HepG2 (cell line): ENCODE results near the gene TMEM170B. TPM values are rescaled to one million over a fixed set of nuclear protein-coding genes. Genes with fewer than 3 reads are reported as not detected.

Experiments
- ATAC-seq: fragments of 200-7000 bp; cut with Tn5 transposase; 3 replicates; pipeline ENCODE4 v1.9.1; 2020; ENCODE audit warnings: mild to moderate bottlenecking, moderate library complexity
- BruUV-seq: library from RNA; stranded (reverse); fragments of 400-500 nt; replicated peaks from 2 replicates; lab custom pipeline; 2021; lab: Mats Ljungman, UMichigan
- CTCF ChIA-PET: fragments of 300-600 bp; formaldehyde crosslinking; extraction: SDS; loops from one replicate; lab custom pipeline; 2021; ENCODE audit warnings: low total read pairs, inconsistent platforms, low intra/inter-chr PET ratio; lab: Yijun Ruan, JAX
- POLR2A ChIA-PET: fragments of 350-600 bp; sonication (Branson Sonifier 250); formaldehyde crosslinking; loops from one replicate; lab custom pipeline; 2020; ENCODE audit warnings: antibody characterized with exemption, inconsistent platforms; lab: Yijun Ruan, JAX
- DNase-seq: peaks from one replicate; pipeline ENCODE4 v3.0.0-alpha.2; 2015; ENCODE audit warnings: low spot score
- FAIRE-seq: peaks from 3 replicates; lab custom pipeline; 2011; peaks lifted over from hg19 to GRCh38; lab: Jason Lieb, UNC
- H2AFZ ChIP-seq: one replicate; pipeline ENCODE4 v1.6.1; 2011; ENCODE audit warnings: low read length, inconsistent platforms
- H3K27ac ChIP-seq: fragments of 300-600 bp; 3 replicates; pipeline ENCODE4 v1.8.0; 2011; ENCODE audit warnings: mixed run types, mild to moderate bottlenecking, mixed read lengths, low read length, inconsistent platforms; ENCODE audit not compliant: insufficient read depth; ENCODE audit errors: extremely low read length
- H3K27me3 ChIP-seq, 2 experiments: fragments of 200-600 bp in 1 of 2; 2 replicates in 1 of 2; 3 replicates in 1 of 2; pipeline versions ENCODE4 v1.6.0 to v1.8.0; 2011; ENCODE audit warnings: low read length in 2 of 2, mild to moderate bottlenecking in 2 of 2, moderate library complexity in 2 of 2, inconsistent platforms in 1 of 2; ENCODE audit not compliant: insufficient read depth in 2 of 2, control insufficient read depth in 1 of 2
- H3K36me3 ChIP-seq, 2 experiments: fragments of 200-600 bp in 1 of 2; replicated peaks in 1 of 2; 2 replicates in 1 of 2; 3 replicates in 1 of 2; pipeline versions ENCODE4 v1.5.1 to v1.8.0; 2011; ENCODE audit warnings: low read length in 2 of 2, inconsistent platforms in 1 of 2; ENCODE audit not compliant: insufficient read depth in 2 of 2, control insufficient read depth in 1 of 2
- H3K4me1 ChIP-seq: 2 replicates; pipeline ENCODE4 v1.5.1; 2012; ENCODE audit warnings: low read length, inconsistent platforms; ENCODE audit not compliant: insufficient read depth
- H3K4me2 ChIP-seq: 2 replicates; pipeline ENCODE4 v1.6.0; 2011; ENCODE audit warnings: low read depth, low read length, inconsistent platforms
- H3K4me3 ChIP-seq, 3 experiments: fragments of 200-600 bp in 1 of 3; sonication (generic), shearing (Covaris generic) in 1 of 3; replicated peaks in 1 of 3; 2 replicates each; pipeline ENCODE4 v1.5.1; 2011 to 2016; ENCODE audit warnings: low read length in 3 of 3, inconsistent platforms in 2 of 3, low read depth in 2 of 3, mild to moderate bottlenecking in 2 of 3, control low read depth in 1 of 3, mixed read lengths in 1 of 3; ENCODE audit not compliant: insufficient read depth in 1 of 3
- H3K79me2 ChIP-seq: one replicate; pipeline ENCODE4 v1.6.1; 2011; ENCODE audit warnings: low read length, inconsistent platforms; ENCODE audit not compliant: insufficient read depth
- H3K9ac ChIP-seq: 2 replicates; pipeline ENCODE4 v1.6.0; 2011; ENCODE audit warnings: mild to moderate bottlenecking, low read depth, low read length, inconsistent platforms; ENCODE audit not compliant: insufficient read depth
- H3K9me3 ChIP-seq: 2 replicates; pipeline ENCODE4 v1.5.1; 2012; ENCODE audit warnings: mild to moderate bottlenecking, low read length
- H4K20me1 ChIP-seq: 2 replicates; pipeline ENCODE4 v1.6.0; 2011; ENCODE audit warnings: inconsistent platforms, mild to moderate bottlenecking, low read length, moderate library complexity; ENCODE audit not compliant: insufficient read depth
- ATF1 ChIP-seq: IDR thresholded peaks from 2 replicates; pipeline ENCODE4 v1.6.1; 2016; ENCODE audit warnings: mild to moderate bottlenecking, control low read depth
- EEA1 ChIP-seq: sonication (generic); formaldehyde crosslinking; IDR thresholded peaks from 2 replicates; pipeline ENCODE4 v1.5.1; 2020; ENCODE audit warnings: mild to moderate bottlenecking, missing genetic modification reagents, borderline replicate concordance
- SALL1 ChIP-seq: sonication (generic); formaldehyde crosslinking; IDR thresholded peaks from 2 replicates; pipeline ENCODE4 v1.8.0; 2022; ENCODE audit warnings: mild to moderate bottlenecking, missing genetic modification reagents
- ZNF224 ChIP-seq: sonication (generic); formaldehyde crosslinking; IDR thresholded peaks from 2 replicates; pipeline ENCODE4 v1.5.0; 2020; ENCODE audit warnings: mild to moderate bottlenecking, missing genetic modification reagents
- ZNF605 ChIP-seq: sonication (generic); formaldehyde crosslinking; IDR thresholded peaks from 2 replicates; pipeline ENCODE4 v1.8.0; 2022; ENCODE audit warnings: mild to moderate bottlenecking, missing genetic modification reagents
- ZNF614 ChIP-seq: IDR thresholded peaks from 2 replicates; pipeline ENCODE4 v1.6.1; 2018; ENCODE audit warnings: missing biosample characterization, missing genetic modification reagents, inconsistent platforms, borderline replicate concordance
- ZSCAN21 ChIP-seq: sonication (generic); formaldehyde crosslinking; IDR thresholded peaks from 2 replicates; pipeline ENCODE4 v1.8.0; 2022; ENCODE audit warnings: mild to moderate bottlenecking, missing genetic modification reagents, moderate library complexity, borderline replicate concordance
- WGBS: methylation state at CpG from one replicate; pipeline ENCODE4 v1.1.6; 2017; ENCODE audit warnings: low lambda C conversion rate; 5-methylcytosine and 5-hydroxymethylcytosine counted together
- in situ Hi-C: cut with HindIII; loops from 2 replicates; pipeline ENCODE4 v1.10.0; 2017; ENCODE audit warnings: low pct_unique_long_range_greater_than_20kb; ENCODE audit not compliant: extremely low pct_ligation_motif_present
- intact Hi-C: fragments of 100-400 bp; cut with micrococcal nuclease; formaldehyde crosslinking; loops from one replicate; pipeline ENCODE4 v1.10.0; 2022; ENCODE audit not compliant: unreplicated experiment
- polyA plus RNA-seq, 8 experiments: library from polyadenylated mRNA; depleted of rRNA in 3 of 8; stranded (reverse) in 7 of 8; unstranded in 1 of 8; fragments of >200 nt; fragmentation: Illumina TruSeq in 4 of 8; extraction: Trizol in 4 of 8; gene quantifications; 2 replicates each; pipeline versions ENCODE4 v1.2.1 to v1.2.3, GENCODE V29; 2011 to 2016; ENCODE audit warnings: low read depth in 4 of 8, missing spikeins in 1 of 8, mixed read lengths in 1 of 8; ENCODE audit not compliant: insufficient read depth in 1 of 8
- total RNA-seq, 5 experiments: library from RNA; depleted of rRNA; stranded (reverse); fragments of >200 nt; fragmentation: Illumina TruSeq; extraction: Trizol; gene quantifications; 2 replicates each; pipeline ENCODE4 v1.2.3, GENCODE V29; 2016; ENCODE audit warnings: low read depth in 1 of 5
- TF ChIP-seq, protein P1 (sequence below): sonication (generic); formaldehyde crosslinking; IDR thresholded peaks from 2 replicates; pipeline ENCODE4 v1.4.0; 2020; ENCODE audit warnings: missing genetic modification reagents, borderline replicate concordance
- TF ChIP-seq, protein P2 (sequence below): sonication (generic); formaldehyde crosslinking; IDR thresholded peaks from 2 replicates; pipeline ENCODE4 v1.8.1; 2023; ENCODE audit warnings: mild to moderate bottlenecking, missing genetic modification reagents, borderline replicate concordance
- TF ChIP-seq, protein P3 (sequence below), 2 experiments: fragments of 450-650 bp in 1 of 2; sonication (generic) in 1 of 2; formaldehyde crosslinking in 1 of 2; IDR thresholded peaks; 2 replicates each; pipeline versions ENCODE4 v1.6.1 to v1.8.0; 2016 to 2022; ENCODE audit warnings: antibody characterized with exemption in 1 of 2, mild to moderate bottlenecking in 1 of 2, missing genetic modification reagents in 1 of 2

TMEM170B gene
- total and polyA plus RNA-seq, 2 of the 13 experiments (the other 11 are each of a cell fraction or from before 2014, with no cell fraction given) = 3.3 to 9.4 TPM

DNA sequence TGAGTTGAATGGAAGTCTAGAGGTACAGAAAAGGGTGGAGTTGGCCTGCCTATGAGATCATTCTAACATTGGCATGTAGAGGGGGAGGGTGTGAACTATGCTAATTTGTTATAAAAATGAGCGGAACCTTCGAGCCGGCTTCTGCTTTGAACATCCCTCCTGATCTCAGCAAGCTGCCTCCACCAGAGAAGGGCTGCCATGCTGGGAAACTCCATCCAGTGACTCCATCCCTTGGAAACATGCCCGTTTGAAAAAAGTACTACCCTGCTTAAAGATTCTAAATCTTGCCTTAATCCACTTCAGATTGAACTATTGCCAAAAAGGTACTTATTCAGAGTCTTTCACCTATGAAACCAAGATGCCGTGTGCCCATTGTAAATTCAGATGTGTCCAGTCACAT is 43.6 kb upstream of the TMEM170B start (continued):
- TF ChIP-seq, protein P1, sequence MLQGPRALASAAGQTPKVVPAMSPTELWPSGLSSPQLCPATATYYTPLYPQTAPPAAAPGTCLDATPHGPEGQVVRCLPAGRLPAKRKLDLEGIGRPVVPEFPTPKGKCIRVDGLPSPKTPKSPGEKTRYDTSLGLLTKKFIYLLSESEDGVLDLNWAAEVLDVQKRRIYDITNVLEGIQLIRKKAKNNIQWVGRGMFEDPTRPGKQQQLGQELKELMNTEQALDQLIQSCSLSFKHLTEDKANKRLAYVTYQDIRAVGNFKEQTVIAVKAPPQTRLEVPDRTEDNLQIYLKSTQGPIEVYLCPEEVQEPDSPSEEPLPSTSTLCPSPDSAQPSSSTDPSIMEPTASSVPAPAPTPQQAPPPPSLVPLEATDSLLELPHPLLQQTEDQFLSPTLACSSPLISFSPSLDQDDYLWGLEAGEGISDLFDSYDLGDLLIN = no peak

DNA sequence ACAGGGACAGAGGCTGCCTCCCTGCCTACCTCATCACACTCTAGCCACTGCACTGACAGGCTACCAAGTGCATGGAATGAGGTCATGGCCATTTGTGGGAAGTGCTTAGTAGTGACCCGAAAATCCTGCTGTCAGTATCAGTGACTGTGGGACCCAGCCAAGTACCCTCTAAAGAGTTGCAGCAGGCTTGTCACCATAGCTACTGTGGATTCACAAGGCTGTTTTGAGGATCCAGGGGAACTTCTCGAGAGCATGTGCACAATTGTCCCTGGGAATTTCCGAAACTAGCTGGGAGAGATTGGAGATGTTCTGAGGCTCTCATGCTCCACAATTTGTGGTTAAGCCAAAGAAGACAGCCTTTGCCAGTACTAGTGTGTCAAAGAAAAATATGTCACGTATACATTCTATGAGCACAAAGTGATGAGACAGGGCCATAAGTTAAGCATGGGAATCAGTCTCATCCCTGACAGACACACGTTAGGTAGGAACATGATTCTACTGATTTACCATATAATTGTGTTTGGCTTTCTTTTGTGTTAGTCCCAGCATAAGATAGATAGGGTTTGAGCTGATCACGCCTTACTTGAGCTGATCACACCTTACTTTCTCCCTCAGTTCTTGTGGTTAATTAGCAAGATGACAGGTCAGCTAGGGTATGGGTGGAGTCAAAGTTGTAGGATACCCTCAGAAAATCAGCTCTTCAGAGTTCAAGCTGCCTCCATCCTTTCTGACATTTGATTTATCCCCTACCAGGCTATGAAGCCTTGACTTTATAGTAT is 42.6 kb upstream of the TMEM170B start:
- H4K20me1 ChIP-seq = no peaks in the 10 kb centered on the region
- no peaks in the 10 kb centered on the region for H3K9me3 ChIP-seq
- H2AFZ ChIP-seq = no peak overlapping the region
- H3K79me2 ChIP-seq = no peaks in the 10 kb centered on the region
- no peaks in the 10 kb centered on the region for H3K27me3 ChIP-seq
- POLR2A ChIA-PET = no interaction called here
- FAIRE-seq (no peak), ATAC-seq (no peak), DNase-seq (no peak)
- no peak overlapping the region for H3K4me3 ChIP-seq
- H3K27ac ChIP-seq = no peak overlapping the region
- intact Hi-C loops (loop anchor here (5.0 kb wide), 2 partner anchors 198 to 278 kb away; no protein-coding TSS in a partner anchor), in situ Hi-C loops (loop anchor here (5.0 to 10.0 kb wide), 5 partner anchors 130 to 540 kb away; partner anchors contain the start of gene NEDD9)
- 89% methylated on average over 6 of the region's 6 CpGs for WGBS
- BruUV-seq = no TSS peak
- no peak overlapping the region for H3K9ac ChIP-seq
- H3K4me2 ChIP-seq = no peak overlapping the region
- CTCF ChIA-PET = interaction anchor here (2.1 to 4.8 kb wide), 3 partner anchors 254 to 350 kb away, joined by 34 to 92 read pairs (median 65); no protein-coding TSS in a partner anchor
- peaks cover 74% of the 10 kb centered on the region for H3K4me1 ChIP-seq
- no peaks in the 10 kb centered on the region for H3K36me3 ChIP-seq
- TF ChIP-seq SALL1 (CRISPR knock-in tag) (peak; percentile 21; the same call in 1 of the 2 replicates), ZNF224 (CRISPR knock-in tag) (0 out of 2 replicates have a peak, but pooled peaks have one; percentile 41), ZNF614 (0 out of 2 replicates have a peak, but pooled peaks have one; percentile 13), ATF1 (CRISPR knock-in tag) (no peak), ZNF605 (CRISPR knock-in tag) (peak; percentile 58), ZSCAN21 (peak; percentile 22; the same call in 1 of the 2 replicates), EEA1 (no peak)
- TF ChIP-seq, protein P2, sequence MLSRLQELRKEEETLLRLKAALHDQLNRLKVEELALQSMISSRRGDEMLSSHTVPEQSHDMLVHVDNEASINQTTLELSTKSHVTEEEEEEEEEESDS (CRISPR knock-in tag) = no peak
- TF ChIP-seq, protein P3, sequence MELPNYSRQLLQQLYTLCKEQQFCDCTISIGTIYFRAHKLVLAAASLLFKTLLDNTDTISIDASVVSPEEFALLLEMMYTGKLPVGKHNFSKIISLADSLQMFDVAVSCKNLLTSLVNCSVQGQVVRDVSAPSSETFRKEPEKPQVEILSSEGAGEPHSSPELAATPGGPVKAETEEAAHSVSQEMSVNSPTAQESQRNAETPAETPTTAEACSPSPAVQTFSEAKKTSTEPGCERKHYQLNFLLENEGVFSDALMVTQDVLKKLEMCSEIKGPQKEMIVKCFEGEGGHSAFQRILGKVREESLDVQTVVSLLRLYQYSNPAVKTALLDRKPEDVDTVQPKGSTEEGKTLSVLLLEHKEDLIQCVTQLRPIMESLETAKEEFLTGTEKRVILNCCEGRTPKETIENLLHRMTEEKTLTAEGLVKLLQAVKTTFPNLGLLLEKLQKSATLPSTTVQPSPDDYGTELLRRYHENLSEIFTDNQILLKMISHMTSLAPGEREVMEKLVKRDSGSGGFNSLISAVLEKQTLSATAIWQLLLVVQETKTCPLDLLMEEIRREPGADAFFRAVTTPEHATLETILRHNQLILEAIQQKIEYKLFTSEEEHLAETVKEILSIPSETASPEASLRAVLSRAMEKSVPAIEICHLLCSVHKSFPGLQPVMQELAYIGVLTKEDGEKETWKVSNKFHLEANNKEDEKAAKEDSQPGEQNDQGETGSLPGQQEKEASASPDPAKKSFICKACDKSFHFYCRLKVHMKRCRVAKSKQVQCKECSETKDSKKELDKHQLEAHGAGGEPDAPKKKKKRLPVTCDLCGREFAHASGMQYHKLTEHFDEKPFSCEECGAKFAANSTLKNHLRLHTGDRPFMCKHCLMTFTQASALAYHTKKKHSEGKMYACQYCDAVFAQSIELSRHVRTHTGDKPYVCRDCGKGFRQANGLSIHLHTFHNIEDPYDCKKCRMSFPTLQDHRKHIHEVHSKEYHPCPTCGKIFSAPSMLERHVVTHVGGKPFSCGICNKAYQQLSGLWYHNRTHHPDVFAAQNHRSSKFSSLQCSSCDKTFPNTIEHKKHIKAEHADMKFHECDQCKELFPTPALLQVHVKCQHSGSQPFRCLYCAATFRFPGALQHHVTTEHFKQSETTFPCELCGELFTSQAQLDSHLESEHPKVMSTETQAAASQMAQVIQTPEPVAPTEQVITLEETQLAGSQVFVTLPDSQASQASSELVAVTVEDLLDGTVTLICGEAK (IDR thresholded peaks at IDR 0.05) = no peak
- TF ChIP-seq, protein P3 (CRISPR knock-in tag; IDR thresholded peaks at IDR 0.05) = 0 out of 2 replicates have a peak, but pooled peaks have one; percentile 38
